Suppressor macrophage (primary cell): Measurements from ENCODE around the gene IZUMO1.
"Not testable (repeated sequence)": the region's sequence is repeated elsewhere in the genome, so short reads cannot be mapped to it uniquely, and the experiment has no call there.

Source experiments
- DNase-seq, 4 experiments: peaks; one replicate each; pipeline ENCODE4 v3.0.0-alpha.2; 2020 to 2022
- total RNA-seq, 17 experiments: gene quantifications; one replicate each; lab custom pipeline; 2026; ENCODE audit warnings: mixed read lengths in 6 of 17, inconsistent platforms in 3 of 17; lab: John Stamatoyannopoulos, UW

Gene IZUMO1
- 0 to 0.99 (median 0) reads per million in 17 experiments for total RNA-seq

DNA sequence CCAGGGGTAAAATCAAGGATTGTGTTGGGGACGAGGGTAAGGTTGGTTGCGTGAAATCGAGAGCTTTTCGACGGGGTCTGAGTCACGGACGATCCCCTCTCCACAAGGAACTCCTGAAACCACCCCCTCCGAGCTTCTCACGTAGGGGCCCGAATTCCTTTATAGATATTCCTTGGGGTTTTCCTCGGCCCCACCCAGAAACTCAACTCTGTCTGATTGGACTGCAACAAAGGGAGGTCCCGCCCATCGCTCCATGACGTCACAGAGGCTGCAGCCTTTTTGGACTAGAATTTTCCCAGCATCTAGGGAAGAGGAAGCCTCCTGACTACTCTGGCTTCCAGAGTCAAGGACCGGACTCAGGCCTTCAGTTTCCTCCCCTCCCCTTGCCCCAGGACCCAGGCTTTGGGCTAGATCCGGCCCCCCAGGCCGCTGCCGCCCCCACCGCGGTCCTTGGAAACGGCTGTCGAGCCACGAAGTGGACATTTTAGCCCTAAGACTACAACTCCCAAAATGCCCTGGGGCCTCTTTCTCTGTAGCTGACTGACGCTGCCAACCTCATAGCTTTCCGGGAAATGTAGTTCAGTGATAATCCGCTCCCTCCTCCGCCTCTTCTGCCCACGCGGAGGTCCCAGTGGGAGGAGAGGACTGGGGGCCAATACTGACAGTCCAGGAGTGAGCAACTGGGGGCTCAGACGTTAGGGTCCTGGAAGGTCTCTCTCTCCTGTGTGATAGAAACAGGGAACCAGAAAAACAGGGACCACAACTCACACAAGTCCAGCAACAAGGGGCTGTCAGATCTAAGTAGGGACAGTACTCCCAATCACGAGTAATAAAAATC is at the start of gene IZUMO1:
TSS of gene IZUMO1 (minus strand) at position 172 of the 838 bp plus-strand sequence. CDS start 1,050 bp downstream, outside the sequence.
- DNase-seq = peak; percentile 74 to 84 (median 78)

DNA sequence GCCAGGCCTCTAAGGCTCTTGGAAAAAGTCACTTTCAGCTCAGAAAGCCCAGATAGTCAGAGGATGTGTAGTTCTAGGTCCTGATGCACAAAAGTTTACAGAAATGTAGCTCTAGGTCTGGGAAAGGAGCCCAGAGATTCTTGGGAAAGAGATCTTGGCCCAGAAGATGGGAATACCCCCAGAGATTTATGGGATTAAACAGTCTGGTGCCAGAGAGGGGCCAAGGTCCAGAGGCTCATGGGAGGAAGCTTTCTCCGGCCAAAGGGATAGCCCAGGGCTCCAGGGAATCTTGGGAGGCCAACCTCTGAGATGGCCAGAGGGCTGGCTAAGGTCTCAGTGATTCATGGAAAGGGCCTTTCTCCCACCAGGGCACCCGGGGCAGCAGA is 49.0 kb upstream of the IZUMO1 start:
- no peak for DNase-seq

- DNase-seq = peak; percentile 94 to 96 (median 95)
These were observed 48.5 kb upstream of the IZUMO1 start for GRCh38 chr19:48795055-48795684.

- no peak for DNase-seq
These were observed 47.6 kb upstream of the IZUMO1 start for GRCh38 chr19:48794291-48794690.

- no peak for DNase-seq
These were observed 46.6 kb upstream of the IZUMO1 start for GRCh38 chr19:48793271-48793670.

DNA sequence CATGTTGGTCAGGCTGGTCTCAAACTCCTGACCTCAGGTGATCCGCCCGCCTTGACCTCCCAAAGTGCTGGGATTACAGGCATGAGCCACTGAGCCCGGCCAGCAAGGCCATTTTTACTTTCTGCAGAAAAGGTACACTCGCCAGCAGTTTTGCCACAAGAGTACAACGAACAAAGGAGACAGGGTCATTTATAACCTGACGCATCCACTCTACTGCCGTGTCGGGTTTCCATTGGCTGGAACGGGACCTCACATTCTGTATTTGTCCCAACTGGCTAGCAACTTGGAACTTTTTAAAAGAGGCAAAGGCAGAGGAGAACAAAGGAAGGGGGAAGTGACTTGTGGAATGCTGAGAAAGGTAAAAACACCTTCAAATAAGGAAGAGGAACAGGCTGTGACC is 40.6 kb upstream of the IZUMO1 start:
- DNase-seq = not testable (repeated sequence)

- DNase-seq = not testable (repeated sequence)
These were observed 39.7 kb upstream of the IZUMO1 start for GRCh38 chr19:48786422-48786821.

DNA sequence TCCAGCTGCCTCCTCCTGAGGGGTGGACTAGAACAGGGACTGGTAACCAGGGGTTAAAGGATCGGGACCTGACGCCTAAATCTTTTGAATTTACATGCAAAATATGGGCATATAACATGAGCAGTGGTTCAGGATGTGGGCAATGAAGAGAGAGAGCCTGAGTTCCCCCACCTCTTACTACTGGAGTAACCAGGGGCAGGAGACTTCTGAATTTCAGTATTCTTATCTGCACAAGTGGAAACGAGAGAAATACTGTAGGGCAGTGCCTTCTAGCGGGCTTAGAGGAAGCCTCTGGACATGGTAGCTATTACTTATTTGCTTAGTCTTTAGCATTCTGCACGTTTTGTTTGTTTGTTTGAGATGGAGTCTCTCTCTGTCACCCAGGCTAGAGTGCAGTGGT is 37.8 kb upstream of the IZUMO1 start:
- DNase-seq = peak in 1 of 4 experiments; percentile 10

DNA sequence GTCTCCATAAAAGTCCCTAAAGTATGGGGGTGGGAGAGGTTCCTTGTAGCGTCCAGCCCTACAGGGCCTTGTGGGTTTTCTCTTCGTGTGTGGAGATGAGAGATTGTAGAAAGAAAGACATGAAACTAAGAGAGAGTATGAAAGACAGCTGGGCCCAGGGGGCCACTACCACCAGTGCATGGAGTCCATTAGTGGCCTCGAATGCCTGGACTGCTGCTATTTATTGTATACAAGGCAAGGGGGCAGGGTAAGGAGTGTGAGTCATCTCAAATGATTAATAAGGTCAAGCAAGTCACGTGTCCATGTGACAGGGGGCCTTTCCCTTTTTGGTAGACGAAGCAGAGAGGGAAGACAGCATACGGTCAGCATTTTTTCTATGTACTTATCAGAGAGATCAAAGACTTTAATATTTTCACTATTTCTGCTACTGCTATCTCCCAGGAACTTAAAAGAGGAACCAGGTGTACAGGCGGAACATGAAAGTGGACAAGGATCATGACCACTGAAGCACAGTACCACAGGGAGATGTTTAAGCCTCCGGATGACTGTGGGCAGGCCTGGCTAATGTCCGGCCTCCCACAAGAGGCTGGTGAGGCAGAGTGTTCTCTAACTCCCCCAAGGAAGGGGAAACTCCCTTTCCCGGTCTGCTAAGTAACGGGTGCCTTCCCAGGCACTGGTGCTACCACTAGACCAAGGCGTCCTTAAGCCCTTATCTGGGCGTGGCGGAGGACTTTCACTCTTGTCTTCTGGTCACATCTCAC is 34.1 kb upstream of the IZUMO1 start:
- DNase-seq = peak; percentile 76 to 89 (median 84)

DNA sequence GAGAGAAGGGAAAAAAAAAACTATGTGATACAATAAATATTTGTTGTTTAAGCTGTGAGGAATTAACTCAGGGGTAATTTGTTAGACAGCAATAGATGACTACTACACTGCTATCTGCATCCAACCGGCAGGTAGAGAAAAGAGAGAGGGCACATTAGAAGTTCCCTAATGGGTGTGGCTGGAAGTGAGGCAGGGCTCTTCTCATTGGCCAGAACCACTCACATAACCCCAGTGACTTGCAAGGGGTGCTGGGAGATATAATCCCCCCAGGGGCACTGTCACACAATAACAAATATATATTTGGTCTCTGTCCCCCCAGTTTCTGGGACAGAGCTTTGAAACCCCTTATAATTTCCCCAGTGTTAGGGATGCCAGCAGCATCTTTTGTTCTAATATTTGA is 32.9 kb upstream of the IZUMO1 start:
- no peak for DNase-seq

- DNase-seq = no peak
These were observed 31.0 kb upstream of the IZUMO1 start for GRCh38 chr19:48777720-48778119.

DNA sequence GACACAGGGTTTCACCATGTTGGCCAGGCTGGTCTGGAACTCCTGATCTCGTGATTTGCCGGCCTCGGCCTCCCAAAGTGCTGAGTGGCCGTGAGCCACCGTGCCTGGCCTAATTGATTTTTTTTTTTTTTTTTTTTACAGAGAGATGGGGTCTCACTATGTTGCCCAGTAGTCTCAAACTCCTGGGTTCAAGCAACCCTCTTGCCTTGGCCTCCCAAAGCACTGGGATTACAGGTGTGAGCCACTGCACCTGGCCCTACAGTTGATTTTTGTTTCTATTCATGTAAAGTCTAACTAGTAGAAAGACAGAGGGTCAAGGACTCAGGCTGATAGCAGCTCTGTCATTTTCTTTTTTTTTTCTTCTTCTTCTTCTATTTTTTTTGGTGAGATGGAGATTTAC is 30.4 kb upstream of the IZUMO1 start:
- DNase-seq = no peak

DNA sequence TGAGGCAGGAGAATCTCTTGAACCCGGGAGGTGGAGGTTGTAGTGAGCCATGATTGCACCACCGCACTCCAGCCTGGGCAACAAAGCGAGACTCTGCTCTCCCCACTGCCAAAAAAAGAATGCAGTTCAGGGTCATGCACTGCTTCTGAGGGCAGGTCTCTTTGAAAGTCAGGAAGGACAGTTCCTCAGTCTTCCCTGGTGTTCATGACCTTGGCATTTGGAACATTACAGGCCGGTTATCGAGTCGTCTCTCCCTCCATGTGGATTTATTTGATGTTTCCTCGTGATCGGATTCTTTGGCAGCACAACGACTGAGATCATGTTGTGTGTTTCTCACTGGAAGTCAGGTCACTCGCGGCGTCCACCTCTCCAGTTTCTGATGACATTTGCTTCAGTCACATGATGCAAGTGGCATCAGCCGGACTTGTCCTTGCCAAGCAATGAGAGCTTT is 25.8 kb upstream of the IZUMO1 start:
- DNase-seq = no peak

DNA sequence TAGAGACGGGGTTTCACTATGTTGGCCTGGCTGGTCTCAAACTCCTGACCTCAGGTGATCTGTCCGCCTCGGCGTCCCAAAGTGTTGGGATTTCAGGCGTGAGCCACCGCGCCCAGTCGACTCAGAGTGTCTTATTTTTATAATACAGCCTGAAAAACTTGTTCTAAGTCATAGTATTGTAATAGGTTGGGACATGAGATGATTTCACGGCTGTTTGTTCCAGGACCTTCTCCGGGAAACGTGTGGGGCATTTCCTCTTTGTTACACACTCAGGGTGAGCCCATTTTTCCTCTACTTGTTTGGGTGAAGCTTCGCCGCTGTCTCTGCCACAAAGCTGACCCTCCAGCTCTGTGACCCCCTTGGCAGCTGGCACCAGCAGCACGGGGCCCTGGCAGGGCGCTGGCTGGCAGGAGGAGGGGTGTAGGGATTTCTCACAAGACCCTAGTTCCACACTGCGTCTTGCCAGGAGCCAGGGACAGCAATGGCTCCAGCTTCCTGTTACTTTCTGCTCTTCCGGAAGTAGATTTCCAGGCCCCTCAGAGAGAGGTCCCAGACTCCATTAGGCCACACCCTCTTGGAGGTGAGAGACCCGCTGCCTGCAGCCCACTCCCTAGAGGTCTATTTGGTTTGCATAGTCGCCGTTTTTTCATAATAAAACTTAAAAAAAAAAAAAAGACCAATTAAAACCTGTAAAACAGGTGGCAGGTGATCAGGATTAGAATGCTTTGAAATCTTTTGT is 24.2 kb upstream of the IZUMO1 start:
- DNase-seq = no peak

GRCh38 chr19:48770266-48770665 is 23.6 kb upstream of the IZUMO1 start:
- DNase-seq = no peak

DNA sequence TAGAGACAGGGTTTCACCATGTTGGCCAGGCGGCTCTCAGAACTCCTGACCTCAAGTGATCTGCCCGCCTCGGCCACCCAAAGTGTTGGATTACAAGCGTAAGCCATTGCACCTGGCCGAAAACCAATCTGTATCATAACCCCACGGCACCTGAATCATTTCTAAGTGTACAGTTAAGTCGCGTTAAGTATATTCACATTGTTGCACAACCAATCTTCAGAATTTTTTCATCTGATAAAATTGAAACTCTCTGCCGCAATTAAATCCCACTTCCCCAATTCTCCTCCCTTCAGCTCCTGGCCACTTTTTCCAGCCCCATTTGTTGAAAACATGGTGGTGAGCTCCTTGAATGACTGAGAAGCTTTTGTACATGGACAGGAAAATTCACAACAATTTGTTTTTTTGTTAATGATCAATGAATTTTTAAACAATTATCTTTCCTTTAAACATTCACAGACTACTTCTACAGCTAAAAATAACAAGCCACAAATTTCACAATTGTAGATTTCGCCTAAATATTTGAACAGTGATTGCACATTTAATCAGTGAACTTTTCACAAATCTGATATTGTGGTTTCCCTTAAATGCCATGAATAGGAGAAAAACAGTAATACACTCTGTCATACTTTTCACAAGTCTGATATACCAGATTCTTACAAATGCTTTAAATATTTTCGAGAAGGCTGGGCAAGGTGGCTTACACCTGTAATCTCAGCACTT is 22.4 kb upstream of the IZUMO1 start:
- peak; percentile 24 to 59 (median 52) for DNase-seq

DNA sequence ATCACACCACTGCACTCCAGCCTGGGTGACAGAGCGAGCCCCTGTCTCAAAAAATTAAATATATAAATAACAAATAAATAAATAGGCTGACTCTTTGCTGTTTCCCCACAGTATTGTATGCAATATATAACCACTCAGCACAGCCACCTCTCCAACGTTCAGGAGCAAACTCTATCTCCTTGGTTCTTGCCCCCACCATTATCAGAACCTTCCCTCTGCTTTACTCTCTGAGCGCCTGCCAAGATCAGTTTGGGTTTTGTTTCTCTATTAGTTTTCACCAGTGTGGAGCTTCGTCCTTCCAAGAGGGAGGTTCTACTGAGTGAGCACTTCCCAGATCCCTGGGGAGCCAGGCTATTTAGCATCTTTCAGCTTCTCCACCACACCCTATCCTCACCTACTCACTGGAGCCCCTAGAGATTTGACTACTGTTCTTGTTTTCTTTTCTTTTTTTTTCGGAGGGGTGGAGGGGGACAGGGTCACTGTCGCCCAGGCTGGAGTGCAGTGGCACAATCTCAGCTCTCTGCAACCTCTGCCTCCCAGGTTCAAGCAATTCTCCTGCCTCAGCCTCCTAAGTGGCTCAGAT is 21.6 kb upstream of the IZUMO1 start:
- DNase-seq = not testable (repeated sequence)

DNA sequence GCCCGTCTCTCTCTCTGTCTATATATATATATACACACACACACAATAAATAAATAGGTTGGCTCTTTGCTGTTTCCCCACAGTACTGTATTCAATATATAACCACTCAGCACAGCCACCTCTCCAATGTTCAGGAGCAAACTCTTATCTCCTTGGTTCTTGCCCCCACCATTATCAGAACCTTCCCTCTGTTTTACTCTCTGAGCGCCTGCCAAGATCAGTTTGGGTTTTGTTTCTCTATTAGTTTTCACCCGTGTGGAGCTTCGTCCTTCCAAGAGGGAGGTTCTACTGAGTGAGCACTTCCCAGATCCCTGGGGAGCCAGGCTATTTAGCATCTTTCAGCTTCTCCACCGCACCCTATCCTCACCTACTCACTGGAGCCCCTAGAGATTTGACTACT is 19.1 kb upstream of the IZUMO1 start:
- DNase-seq = not testable (repeated sequence)

DNA sequence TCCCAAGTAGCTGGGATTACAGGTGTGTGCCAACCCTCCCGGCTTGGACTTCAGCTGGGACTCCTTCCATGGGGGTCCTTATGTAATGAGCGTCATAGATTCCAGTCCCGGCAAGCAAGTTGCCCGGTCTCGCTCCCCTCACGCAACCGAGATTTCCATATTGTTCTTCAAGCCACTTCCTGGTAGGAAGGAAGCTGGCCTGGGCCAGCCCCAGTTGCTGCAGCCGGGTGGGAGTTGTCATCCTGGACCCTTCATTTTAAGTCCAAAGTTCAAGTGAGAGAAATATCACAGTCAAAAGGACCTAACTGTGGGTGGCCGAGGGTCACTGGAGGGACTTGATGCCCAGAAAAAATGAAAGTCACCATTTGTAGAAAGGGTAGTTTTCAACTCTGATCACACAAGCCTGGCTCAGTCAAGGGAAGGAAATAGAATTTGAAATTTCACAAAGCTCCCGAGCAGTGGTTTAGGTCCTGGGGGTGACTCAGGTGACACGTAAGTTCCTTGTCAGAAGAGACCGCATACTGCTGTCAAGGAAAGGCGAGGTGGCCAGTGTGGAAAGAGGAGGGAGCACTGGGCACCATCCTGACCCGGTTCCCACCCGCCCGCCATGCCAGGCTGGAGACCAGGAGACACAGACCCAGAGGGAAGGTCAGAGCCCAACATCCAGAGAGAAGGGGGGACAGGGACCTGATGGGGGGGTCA is 13.9 kb upstream of the IZUMO1 start:
- DNase-seq = peak; percentile 28 to 45 (median 34)

GRCh38 chr19:48757741-48758144 is 11.0 kb upstream of the IZUMO1 start:
- DNase-seq = no peak
